H7 (cell line): ENCODE results near the gene GP1BB. TPM values are rescaled to one million over a fixed set of nuclear protein-coding genes. Genes with fewer than 3 reads are reported as not detected.

Experiments used
- DNase-seq: peaks from one replicate; pipeline ENCODE4 v3.0.0; 2012
- H3K27me3 ChIP-seq: 2 replicates; pipeline ENCODE4 v1.6.0; 2011; ENCODE audit warnings: mild to moderate bottlenecking, low read length; ENCODE audit not compliant: control insufficient read depth, insufficient read depth
- H3K36me3 ChIP-seq: replicated peaks from 2 replicates; pipeline ENCODE4 v1.5.1; 2011; ENCODE audit warnings: low read length; ENCODE audit not compliant: control insufficient read depth, insufficient read depth
- H3K4me3 ChIP-seq: 2 replicates; pipeline ENCODE4 v1.5.1; 2011; ENCODE audit warnings: low read depth, mild to moderate bottlenecking, control low read depth, low read length, moderate library complexity; ENCODE audit not compliant: insufficient read depth
- total RNA-seq: library from RNA; depleted of rRNA; stranded (reverse); fragments of >200 nt; shearing (Covaris generic); gene quantifications from 2 replicates; pipeline ENCODE4 v1.2.3, GENCODE V29; 2014

GP1BB gene
- total RNA-seq, 1 experiment from 2014 or later = 3.7 TPM

GRCh38 chr22:19734163-19734562 lies 10.8 kb downstream of the GP1BB start:
- DNase-seq = no peak
- Histone ChIP-seq H3K27me3 (peaks cover 1% of the 10 kb centered on the region; the same call in 1 of the 2 replicates), H3K36me3 (no peaks in the 10 kb centered on the region), H3K4me3 (no peak overlapping the region)

DNA sequence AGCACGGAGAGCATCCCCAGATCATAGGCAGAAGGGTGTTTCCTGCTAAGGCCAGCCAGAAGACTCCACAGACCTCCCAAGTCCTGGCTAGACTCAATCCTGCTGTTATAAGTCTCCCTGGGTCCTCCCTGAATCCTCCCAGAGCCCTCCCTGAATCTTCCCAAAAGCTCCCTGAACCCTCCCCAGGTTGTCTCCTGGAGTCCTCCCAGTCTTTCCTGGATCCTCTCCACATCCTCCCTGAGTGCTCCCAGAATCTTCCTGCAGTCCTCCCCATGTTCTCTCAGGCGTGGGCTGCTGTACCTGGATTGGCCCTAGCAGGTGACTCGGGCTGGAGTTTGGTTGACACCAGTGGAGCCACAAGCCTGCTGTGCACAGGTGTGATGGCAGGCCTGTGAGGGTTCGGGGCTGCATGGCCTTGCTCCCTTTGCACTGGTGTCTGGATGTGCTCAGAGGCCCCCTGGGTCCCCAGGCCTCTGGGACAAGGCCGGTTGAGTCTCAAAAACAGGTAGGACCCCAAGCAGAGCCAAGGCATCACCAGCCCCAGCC lies 11.6 kb downstream of the GP1BB start:
- Histone ChIP-seq H3K4me3 (no peak overlapping the region), H3K36me3 (no peaks in the 10 kb centered on the region), H3K27me3 (no peaks in the 10 kb centered on the region)
- no peak for DNase-seq

GRCh38 chr22:19735665-19736510 lies 12.5 kb downstream of the GP1BB start:
- no peak for DNase-seq
- Histone ChIP-seq H3K36me3 (no peaks in the 10 kb centered on the region), H3K27me3 (no peaks in the 10 kb centered on the region), H3K4me3 (no peak overlapping the region)

- H3K36me3 ChIP-seq = no peaks in the 10 kb centered on the region
- no peak overlapping the region for H3K4me3 ChIP-seq
- DNase-seq = no peak
- H3K27me3 ChIP-seq = no peaks in the 10 kb centered on the region
These were observed 14.7 kb downstream of the GP1BB start for GRCh38 chr22:19737846-19738663.

DNA sequence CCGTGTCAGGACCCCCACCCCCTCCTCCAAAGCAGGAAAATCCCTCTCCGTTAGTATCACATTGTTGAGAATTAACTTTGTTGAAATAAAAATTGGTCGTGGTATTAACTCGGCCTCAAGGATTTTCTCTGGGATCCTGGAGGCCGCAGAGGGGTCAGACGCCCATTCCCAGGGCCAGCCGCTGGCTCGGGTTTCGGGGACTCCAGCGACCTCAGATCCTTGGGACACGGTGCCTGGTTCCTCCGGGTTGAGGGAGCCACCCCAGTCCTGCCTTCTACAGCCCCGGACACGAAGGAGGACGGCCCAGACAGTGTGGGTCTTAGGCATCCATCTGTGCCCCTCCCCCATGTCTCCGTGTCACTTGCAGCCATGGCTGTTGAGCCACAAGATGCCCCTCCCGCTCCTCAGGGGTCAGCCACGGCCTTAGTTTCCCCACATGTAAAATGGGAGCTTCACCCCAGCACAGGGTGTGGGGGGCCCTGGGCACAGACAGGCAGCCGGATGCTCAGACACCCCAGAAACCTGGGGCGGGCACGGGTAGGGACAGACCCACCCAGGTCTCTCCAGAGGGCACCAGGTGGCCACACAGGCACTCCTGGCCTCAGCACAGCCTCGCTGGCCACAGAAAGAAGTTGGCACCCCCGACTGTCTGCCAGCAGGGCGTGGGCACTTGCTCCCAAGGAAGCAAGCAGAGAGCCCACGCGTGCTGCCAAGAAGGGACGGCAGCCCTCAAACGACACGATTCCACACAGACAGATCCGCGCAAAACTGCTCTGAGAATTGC lies 15.5 kb downstream of the GP1BB start:
- no peak overlapping the region for H3K4me3 ChIP-seq
- no peaks in the 10 kb centered on the region for H3K27me3 ChIP-seq
- DNase-seq = no peak
- H3K36me3 ChIP-seq = no peaks in the 10 kb centered on the region

DNA sequence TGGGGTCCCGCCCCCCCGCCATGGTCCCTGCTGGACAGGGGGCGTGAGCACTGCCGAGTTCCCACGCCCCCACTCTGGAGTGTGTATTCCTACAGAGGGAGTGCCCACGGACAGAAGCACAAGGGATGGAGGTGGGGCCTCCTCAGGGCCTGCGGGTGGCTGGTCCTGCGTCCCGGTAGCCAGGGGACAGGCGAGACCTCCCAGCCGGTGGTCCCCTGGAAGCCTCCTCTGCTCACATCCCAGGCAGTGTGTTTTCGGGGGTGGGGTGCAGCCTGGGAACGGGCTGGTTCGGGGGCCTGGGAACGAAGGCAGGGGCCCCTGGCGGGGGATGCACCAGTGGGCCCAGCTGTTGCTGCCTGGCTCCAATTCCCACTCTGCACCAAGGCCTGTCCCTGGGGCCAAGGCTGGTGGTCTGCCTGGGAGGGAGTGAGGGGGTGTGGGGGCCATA lies 16.1 kb downstream of the GP1BB start:
- no peak for DNase-seq
- Histone ChIP-seq H3K4me3 (no peak overlapping the region), H3K27me3 (no peaks in the 10 kb centered on the region), H3K36me3 (no peaks in the 10 kb centered on the region)

DNA sequence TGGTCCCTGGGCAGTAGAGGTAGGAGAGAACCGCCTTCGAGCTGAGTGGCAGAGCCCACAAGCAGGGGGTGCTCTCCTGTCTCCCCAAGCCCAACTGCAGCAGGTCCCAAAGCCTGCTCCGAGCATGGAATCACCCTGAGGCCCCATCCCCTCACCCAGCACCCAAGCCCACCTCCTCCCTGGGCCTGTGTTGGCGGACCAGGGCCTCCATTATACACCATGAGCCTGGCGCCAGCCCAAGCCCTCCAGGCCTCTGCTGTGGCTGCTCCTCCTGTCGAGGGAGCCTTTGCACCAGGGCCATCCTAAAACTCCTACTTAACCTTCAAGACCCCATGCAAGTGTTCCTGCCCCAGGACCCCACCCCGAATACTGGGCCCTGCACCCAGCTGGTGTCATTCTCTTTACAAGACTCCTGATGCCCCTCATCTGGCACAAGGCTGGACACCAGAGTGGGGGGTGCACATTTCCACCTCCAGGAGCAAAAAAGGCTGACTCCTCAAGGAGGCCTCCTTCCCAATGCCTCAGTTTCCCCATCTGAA lies 16.6 kb downstream of the GP1BB start:
- H3K36me3 ChIP-seq = no peaks in the 10 kb centered on the region
- H3K4me3 ChIP-seq = no peak overlapping the region
- H3K27me3 ChIP-seq = no peaks in the 10 kb centered on the region
- no peak for DNase-seq

GRCh38 chr22:19740586-19740985 lies 17.2 kb downstream of the GP1BB start:
- no peaks in the 10 kb centered on the region for H3K36me3 ChIP-seq

DNA sequence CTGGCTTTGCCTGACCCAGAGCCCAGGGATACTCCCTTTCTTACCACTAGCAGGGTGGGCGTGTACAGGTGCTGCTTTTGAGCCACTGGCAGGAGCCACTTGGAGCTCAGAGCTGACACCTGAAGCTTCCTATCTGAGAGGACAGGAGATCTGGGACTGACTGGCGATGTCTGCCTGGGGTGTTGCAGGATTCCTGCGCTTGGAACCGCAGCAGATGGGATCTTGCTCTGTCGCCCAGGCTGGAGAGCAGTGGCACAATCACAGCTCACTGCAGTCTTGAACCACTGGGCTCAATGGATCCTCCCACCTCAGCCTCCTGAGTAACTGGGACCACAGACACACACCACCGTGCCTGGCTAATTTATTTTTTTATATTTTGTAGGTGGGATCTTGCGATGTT lies 17.7 kb downstream of the GP1BB start:
- no peak overlapping the region for H3K4me3 ChIP-seq
- no peak for DNase-seq
- no peaks in the 10 kb centered on the region for H3K36me3 ChIP-seq
- H3K27me3 ChIP-seq = no peaks in the 10 kb centered on the region

More at GRCh38 chr22:19740586-19740985, 17.2 kb downstream of the GP1BB start:
- DNase-seq = no peak
- Histone ChIP-seq H3K4me3 (no peak overlapping the region), H3K27me3 (no peaks in the 10 kb centered on the region)

GRCh38 chr22:19742160-19743066 lies 19.1 kb downstream of the GP1BB start:
- Histone ChIP-seq H3K36me3 (no peaks in the 10 kb centered on the region), H3K4me3 (no peak overlapping the region)

GRCh38 chr22:19743081-19743480 lies 19.7 kb downstream of the GP1BB start:
- no peaks in the 10 kb centered on the region for H3K36me3 ChIP-seq
- H3K27me3 ChIP-seq = no peaks in the 10 kb centered on the region
- no peak overlapping the region for H3K4me3 ChIP-seq
- DNase-seq = no peak

More at GRCh38 chr22:19742160-19743066, 19.1 kb downstream of the GP1BB start:
- DNase-seq = no peak
- H3K27me3 ChIP-seq = no peaks in the 10 kb centered on the region

DNA sequence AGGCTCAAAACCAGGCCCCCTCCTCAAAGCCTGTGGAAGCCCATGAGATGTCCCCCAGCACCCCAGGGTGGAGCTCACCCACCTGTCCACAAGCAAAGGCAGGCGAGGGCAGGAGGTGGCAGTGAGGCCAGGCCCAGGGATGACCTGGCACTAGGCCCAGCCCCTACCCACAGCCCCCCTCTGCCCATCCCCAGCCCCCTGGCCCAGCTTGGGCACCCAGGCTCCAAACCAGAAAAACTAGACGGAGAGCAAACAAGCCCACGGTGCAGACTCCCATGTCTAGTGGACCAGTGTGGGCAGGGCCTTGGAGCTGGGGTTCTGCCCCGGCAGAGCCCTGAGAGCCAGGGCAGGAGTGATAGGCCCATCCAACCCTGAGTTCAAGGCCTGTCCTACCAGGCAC lies 20.3 kb downstream of the GP1BB start:
- H3K36me3 ChIP-seq = no peaks in the 10 kb centered on the region
- no peak overlapping the region for H3K4me3 ChIP-seq
- DNase-seq = no peak
- H3K27me3 ChIP-seq = no peaks in the 10 kb centered on the region

DNA sequence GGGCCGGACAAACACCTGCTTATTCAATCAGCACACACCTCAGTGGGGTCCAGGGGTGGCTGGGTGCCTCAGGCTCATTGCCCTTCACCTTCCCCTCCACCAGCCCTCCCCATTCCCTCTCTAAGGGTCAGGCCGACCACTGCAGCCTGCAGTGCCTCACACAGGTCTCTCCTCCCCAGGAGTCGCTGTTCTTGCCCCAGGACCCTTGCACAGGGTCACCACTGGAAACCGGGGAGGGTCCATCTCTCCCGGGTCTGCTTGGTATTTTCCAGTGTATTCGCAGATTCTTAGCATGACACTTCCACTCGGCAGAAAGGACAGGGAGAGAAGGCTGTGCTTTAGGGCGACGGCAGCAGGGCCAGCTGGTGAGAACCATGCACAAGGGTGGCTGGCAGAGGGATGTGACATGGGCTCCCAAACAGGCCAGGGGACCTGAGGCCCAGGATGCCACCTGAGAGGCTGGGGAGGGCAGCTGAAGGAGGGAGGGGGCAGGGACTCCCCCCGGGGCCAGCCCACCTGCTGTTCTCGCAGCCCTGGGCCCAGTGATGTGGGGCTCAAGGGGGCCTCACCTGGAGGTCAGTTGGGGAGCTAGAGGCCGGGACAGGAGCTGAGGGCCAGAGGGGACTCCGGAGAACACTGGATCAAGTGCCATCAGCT lies 21.1 kb downstream of the GP1BB start:
- no peak for DNase-seq
- Histone ChIP-seq H3K36me3 (no peaks in the 10 kb centered on the region), H3K4me3 (no peak overlapping the region), H3K27me3 (no peaks in the 10 kb centered on the region)
